SK-N-SH (cell line): ENCODE data around the gene LIX1.

Experiments used
- CTCF ChIP-seq: fragments of 200-600 bp; sonication (generic); IDR thresholded peaks from 2 replicates; pipeline ENCODE4 v1.6.1; 2017; ENCODE audit warnings: antibody characterized with exemption, mild to moderate bottlenecking, moderate library complexity
- EP300 ChIP-seq, 2 experiments: IDR thresholded peaks; 2 replicates each; pipeline versions ENCODE4 v1.4.0 to v1.6.1; 2012; ENCODE audit warnings: borderline replicate concordance in 1 of 2, low read depth in 1 of 2, low read length in 1 of 2
- FOSL2 ChIP-seq: IDR thresholded peaks from 2 replicates; pipeline ENCODE4 v1.4.0; 2012; ENCODE audit warnings: low read depth, mild to moderate bottlenecking, moderate library complexity, borderline replicate concordance
- NFIC ChIP-seq: IDR thresholded peaks from 2 replicates; pipeline ENCODE4 v1.4.0; 2012; ENCODE audit warnings: borderline replicate concordance
- POLR2AphosphoS5 ChIP-seq: IDR thresholded peaks from 2 replicates; pipeline ENCODE4 v1.6.1; 2012; ENCODE audit warnings: low read depth, low read length
- RAD21 ChIP-seq: IDR thresholded peaks from 2 replicates; pipeline ENCODE4 v1.6.1; 2012; ENCODE audit warnings: mild to moderate bottlenecking, low read length
- RCOR1 ChIP-seq: fragments of 150-350 bp; IDR thresholded peaks from 2 replicates; pipeline ENCODE4 v1.6.1; 2017; ENCODE audit warnings: antibody characterized with exemption, low read length
- SMC3 ChIP-seq: IDR thresholded peaks from 2 replicates; pipeline ENCODE4 v1.6.1; 2012; ENCODE audit warnings: low read depth, low read length, improper control_type of control experiment
- TAF1 ChIP-seq: IDR thresholded peaks from 2 replicates; pipeline ENCODE4 v1.6.1; 2012; ENCODE audit warnings: low read depth, mild to moderate bottlenecking, low read length, moderate library complexity, borderline replicate concordance
- TEAD4 ChIP-seq: IDR thresholded peaks from 2 replicates; pipeline ENCODE4 v1.4.0; 2012; ENCODE audit warnings: mild to moderate bottlenecking, borderline replicate concordance; ENCODE audit not compliant: insufficient read depth
- USF1 ChIP-seq: IDR thresholded peaks from 2 replicates; pipeline ENCODE4 v1.4.0; 2012; ENCODE audit warnings: low read depth, borderline replicate concordance
- USF2 ChIP-seq: fragments of 150-350 bp; IDR thresholded peaks from 2 replicates; pipeline ENCODE4 v1.6.1; 2017; ENCODE audit warnings: antibody characterized with exemption, low read length, low read depth, borderline replicate concordance
- YY1 ChIP-seq: IDR thresholded peaks from 2 replicates; pipeline ENCODE4 v1.4.0; 2012; ENCODE audit warnings: low read depth, mild to moderate bottlenecking

GRCh38 chr5:97085459-97086181, 56.8 kb downstream of the LIX1 start:
- TF ChIP-seq CTCF: no peak
- TF ChIP-seq RAD21: no peak
- TF ChIP-seq SMC3: no peak
- TF ChIP-seq EP300 (IDR thresholded peaks at IDR 0.05; ENCODE audit: borderline replicate concordance in 1 of 2, low read depth in 1 of 2, low read length in 1 of 2): no peak
- no peak for TF ChIP-seq USF2
- TF ChIP-seq POLR2AphosphoS5: no peak
- TF ChIP-seq FOSL2: no peak
- no peak for TF ChIP-seq USF1
- no peak for TF ChIP-seq TEAD4
- TF ChIP-seq YY1: no peak
- no peak for TF ChIP-seq RCOR1
- no peak for TF ChIP-seq NFIC
- TF ChIP-seq TAF1: no peak
